Measurements from ENCODE around the gene SEMG1. TPM values are rescaled to one million over a fixed set of nuclear protein-coding genes. Genes with fewer than 3 reads are reported as not detected.
A peak's percentile ranks its signal among the peaks of the same experiment; 100 is the strongest.

Gene SEMG1
- total and polyA plus RNA-seq, 4 donors, result not detected

DNA sequence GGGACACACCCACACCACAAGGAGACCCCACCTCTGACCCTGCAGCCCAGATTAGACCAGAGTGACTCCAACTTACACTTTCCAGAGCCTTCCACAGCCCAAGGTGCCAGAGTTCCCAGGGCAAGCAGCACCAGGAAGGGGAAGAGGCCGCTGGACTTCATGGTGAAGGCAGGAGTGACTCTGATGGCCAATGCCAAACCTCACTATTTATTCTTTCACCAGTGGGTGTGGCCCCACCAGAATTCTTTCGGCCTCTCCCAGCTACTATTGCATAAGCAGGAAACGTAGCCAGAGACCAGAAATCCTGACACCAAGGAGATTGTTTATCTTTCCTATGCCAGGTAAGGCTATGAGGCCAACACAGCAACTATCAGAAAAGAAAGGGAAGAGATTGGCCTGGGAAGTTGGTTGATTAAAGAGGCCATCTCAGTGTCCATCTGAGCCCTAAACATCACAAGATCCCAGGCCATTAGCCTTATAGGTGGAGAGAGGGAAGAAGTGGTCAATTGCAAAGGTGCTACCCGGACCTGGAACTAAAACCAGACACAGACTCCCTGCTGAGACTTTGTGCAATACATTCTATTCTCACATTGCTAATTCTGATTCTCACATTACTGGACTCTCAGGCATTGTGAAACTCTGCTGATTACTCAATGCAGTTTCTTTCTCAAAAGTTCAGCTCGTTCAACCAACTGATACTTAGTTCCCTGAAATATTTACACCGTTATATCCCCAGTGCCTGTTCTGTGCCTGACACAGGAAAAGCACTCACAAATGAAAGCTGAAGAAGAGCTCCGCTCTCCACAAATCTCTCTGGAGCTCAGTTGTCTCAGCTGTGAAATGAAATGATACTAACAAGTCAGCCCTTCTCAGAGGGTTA is 47.8 kb downstream of the SEMG1 start, which contains the start of gene SLPI:
Gene SLPI, minus strand, starts transcription at position 182 of the 880 bp plus-strand sequence. Its CDS starts 21 bp downstream, at position 161.
- peak within 1 kb of the TSS; percentile 80 to 94 for H3K27ac ChIP-seq (ENCODE audit: low read depth in 1 of 2, low read length in 2 of 2)
- peak; percentile 18 for TF ChIP-seq NR2F2 (IDR thresholded peaks at IDR 0.05)
- peak in 1 of 2 donors; percentile 3 for TF ChIP-seq RAD21 (IDR thresholded peaks at IDR 0.05)
- peak; percentile 68 to 70 for TF ChIP-seq HNF4A (conservative IDR thresholded peaks at IDR 0.05)
- TF ChIP-seq, protein P1, sequence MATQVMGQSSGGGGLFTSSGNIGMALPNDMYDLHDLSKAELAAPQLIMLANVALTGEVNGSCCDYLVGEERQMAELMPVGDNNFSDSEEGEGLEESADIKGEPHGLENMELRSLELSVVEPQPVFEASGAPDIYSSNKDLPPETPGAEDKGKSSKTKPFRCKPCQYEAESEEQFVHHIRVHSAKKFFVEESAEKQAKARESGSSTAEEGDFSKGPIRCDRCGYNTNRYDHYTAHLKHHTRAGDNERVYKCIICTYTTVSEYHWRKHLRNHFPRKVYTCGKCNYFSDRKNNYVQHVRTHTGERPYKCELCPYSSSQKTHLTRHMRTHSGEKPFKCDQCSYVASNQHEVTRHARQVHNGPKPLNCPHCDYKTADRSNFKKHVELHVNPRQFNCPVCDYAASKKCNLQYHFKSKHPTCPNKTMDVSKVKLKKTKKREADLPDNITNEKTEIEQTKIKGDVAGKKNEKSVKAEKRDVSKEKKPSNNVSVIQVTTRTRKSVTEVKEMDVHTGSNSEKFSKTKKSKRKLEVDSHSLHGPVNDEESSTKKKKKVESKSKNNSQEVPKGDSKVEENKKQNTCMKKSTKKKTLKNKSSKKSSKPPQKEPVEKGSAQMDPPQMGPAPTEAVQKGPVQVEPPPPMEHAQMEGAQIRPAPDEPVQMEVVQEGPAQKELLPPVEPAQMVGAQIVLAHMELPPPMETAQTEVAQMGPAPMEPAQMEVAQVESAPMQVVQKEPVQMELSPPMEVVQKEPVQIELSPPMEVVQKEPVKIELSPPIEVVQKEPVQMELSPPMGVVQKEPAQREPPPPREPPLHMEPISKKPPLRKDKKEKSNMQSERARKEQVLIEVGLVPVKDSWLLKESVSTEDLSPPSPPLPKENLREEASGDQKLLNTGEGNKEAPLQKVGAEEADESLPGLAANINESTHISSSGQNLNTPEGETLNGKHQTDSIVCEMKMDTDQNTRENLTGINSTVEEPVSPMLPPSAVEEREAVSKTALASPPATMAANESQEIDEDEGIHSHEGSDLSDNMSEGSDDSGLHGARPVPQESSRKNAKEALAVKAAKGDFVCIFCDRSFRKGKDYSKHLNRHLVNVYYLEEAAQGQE (IDR thresholded peaks at IDR 0.05), result peak; percentile 60
- TF ChIP-seq GABPA (IDR thresholded peaks at IDR 0.05 in 1 of 2, conservative IDR thresholded peaks at IDR 0.05 in 1 of 2), result no peak
- peak; percentile 15 for TF ChIP-seq FOXA2 (IDR thresholded peaks at IDR 0.05)
- TF ChIP-seq SP1 (IDR thresholded peaks at IDR 0.05), result peak; percentile 92
- TF ChIP-seq TAF1 (conservative IDR thresholded peaks at IDR 0.05), result peak; percentile 88
- peak; percentile 7 for TF ChIP-seq HNF4G (IDR thresholded peaks at IDR 0.05)
- peak; percentile 50 for TF ChIP-seq FOXA1 (IDR thresholded peaks at IDR 0.05)
- TF ChIP-seq, protein P2, sequence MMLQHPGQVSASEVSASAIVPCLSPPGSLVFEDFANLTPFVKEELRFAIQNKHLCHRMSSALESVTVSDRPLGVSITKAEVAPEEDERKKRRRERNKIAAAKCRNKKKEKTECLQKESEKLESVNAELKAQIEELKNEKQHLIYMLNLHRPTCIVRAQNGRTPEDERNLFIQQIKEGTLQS (IDR thresholded peaks at IDR 0.05), result peak; percentile 85
- TF ChIP-seq EGR1 (IDR thresholded peaks at IDR 0.05; ENCODE audit: low read depth in 2 of 2), result peak; percentile 59 to 73
- TF ChIP-seq, protein P3, sequence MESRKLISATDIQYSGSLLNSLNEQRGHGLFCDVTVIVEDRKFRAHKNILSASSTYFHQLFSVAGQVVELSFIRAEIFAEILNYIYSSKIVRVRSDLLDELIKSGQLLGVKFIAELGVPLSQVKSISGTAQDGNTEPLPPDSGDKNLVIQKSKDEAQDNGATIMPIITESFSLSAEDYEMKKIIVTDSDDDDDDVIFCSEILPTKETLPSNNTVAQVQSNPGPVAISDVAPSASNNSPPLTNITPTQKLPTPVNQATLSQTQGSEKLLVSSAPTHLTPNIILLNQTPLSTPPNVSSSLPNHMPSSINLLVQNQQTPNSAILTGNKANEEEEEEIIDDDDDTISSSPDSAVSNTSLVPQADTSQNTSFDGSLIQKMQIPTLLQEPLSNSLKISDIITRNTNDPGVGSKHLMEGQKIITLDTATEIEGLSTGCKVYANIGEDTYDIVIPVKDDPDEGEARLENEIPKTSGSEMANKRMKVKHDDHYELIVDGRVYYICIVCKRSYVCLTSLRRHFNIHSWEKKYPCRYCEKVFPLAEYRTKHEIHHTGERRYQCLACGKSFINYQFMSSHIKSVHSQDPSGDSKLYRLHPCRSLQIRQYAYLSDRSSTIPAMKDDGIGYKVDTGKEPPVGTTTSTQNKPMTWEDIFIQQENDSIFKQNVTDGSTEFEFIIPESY (IDR thresholded peaks at IDR 0.05), result peak; percentile 83
- peak; percentile 56 for TF ChIP-seq YY1 (IDR thresholded peaks at IDR 0.05)
- peak; percentile 61 to 77 for TF ChIP-seq RXRA (IDR thresholded peaks at IDR 0.05)
- TF ChIP-seq JUND (IDR thresholded peaks at IDR 0.05), result peak; percentile 24 to 65
- TF ChIP-seq, protein P4, sequence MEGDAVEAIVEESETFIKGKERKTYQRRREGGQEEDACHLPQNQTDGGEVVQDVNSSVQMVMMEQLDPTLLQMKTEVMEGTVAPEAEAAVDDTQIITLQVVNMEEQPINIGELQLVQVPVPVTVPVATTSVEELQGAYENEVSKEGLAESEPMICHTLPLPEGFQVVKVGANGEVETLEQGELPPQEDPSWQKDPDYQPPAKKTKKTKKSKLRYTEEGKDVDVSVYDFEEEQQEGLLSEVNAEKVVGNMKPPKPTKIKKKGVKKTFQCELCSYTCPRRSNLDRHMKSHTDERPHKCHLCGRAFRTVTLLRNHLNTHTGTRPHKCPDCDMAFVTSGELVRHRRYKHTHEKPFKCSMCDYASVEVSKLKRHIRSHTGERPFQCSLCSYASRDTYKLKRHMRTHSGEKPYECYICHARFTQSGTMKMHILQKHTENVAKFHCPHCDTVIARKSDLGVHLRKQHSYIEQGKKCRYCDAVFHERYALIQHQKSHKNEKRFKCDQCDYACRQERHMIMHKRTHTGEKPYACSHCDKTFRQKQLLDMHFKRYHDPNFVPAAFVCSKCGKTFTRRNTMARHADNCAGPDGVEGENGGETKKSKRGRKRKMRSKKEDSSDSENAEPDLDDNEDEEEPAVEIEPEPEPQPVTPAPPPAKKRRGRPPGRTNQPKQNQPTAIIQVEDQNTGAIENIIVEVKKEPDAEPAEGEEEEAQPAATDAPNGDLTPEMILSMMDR (IDR thresholded peaks at IDR 0.05; ENCODE audit: low read depth, low read length, missing input control), result no peak
- TF ChIP-seq, protein P5, sequence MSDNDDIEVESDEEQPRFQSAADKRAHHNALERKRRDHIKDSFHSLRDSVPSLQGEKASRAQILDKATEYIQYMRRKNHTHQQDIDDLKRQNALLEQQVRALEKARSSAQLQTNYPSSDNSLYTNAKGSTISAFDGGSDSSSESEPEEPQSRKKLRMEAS (IDR thresholded peaks at IDR 0.05), result peak; percentile 71
- 14% methylated on average over 7 of the region's 7 CpGs for WGBS
- H3K27me3 ChIP-seq (ENCODE audit: control insufficient read depth in 4 of 4, insufficient read depth in 4 of 4, low read length in 3 of 4), result no peaks in the 10 kb centered on the region
- H3K36me3 ChIP-seq (ENCODE audit: control insufficient read depth in 4 of 4, insufficient read depth in 3 of 4, low read depth in 1 of 4, low read length in 3 of 4), result no peaks in the 10 kb centered on the region
- peak within 1 kb of the TSS; percentile 37 to 72 for H3K9ac ChIP-seq (ENCODE audit: low read depth in 1 of 2, low read length in 2 of 2)
- H3K4me1 ChIP-seq (ENCODE audit: control insufficient read depth in 4 of 4, insufficient read depth in 4 of 4, low read length in 3 of 4), result peaks cover 5 to 49% (median 32%) of the 10 kb centered on the region in 4 donors
- DNase-seq (ENCODE audit: low spot score), result no peak
- peak within 1 kb of the TSS; percentile 1 to 20 (median 7) for H3K4me3 ChIP-seq (ENCODE audit: low read depth in 1 of 3, low read length in 3 of 3)
- H3K9me3 ChIP-seq (ENCODE audit: control insufficient read depth in 4 of 4, low read length in 3 of 4), result no peaks in the 10 kb centered on the region
